GF-D8 (cell line): ENCODE data around the gene PRAC1.
"Not testable (repeated sequence)": the region's sequence is repeated elsewhere in the genome, so short reads cannot be mapped to it uniquely, and the experiment has no call there.

ENCODE experiments used
- DNase-seq: peaks from one replicate; lab custom pipeline; 2025; lab: John Stamatoyannopoulos, UW

PRAC1 gene

GRCh38 chr17:48726916-48727286 lies 4.6 kb upstream of the PRAC1 start:
- no peak for DNase-seq

GRCh38 chr17:48726114-48726915 lies 4.0 kb upstream of the PRAC1 start:
- no peak for DNase-seq

DNA sequence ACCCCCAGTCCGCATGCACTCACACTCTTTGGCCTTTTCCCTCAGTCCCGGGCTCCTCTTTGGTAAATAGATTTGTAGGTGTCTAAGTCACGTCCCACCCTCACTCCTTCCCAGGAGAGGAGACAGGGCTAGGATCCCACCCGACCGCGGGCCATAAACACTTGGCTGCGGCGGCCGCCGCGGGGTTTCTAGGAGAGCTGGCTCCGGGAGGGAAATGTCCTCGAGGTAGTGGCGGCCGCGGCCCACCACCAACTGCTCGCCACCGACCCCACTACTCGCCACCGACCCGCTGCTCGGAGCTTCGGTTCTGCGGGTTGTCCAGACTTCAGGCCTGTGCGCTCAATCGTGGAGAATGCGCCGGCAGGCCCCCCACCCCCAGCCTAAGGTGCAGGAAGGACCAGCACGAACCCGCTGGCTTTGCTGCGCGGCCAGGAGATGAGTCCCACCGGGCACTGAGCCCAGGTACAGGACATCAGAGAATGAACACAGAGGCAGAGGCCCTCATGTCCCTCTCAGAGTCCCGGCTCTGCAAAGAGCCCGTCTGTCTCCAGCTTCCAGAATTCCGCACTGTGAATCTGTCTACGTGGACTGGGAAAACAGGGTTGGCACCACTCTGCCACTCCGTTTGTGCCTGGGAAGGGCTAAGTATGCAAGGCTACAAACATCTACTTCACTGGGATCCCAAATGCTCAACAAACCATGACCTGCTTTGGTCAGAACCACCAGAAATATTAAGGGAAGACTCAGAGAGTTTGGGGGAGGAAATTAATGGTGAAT lies 3.2 kb upstream of the PRAC1 start:
- DNase-seq, result no peak

DNA sequence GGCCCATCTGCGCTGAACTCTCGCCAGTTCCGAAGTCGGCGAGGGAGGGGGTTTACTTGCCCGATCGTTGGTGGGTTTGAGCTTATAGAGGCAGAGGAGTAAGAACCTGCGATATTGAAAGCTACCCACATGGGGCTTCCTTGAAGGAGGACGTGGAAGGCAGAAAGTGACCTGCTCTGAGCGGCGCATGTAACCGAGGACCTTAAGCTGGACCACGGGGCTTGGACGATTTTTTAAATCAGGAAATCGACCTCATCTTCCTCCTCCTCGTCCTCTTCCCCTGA lies 2.6 kb upstream of the PRAC1 start:
- DNase-seq, result no peak

DNA sequence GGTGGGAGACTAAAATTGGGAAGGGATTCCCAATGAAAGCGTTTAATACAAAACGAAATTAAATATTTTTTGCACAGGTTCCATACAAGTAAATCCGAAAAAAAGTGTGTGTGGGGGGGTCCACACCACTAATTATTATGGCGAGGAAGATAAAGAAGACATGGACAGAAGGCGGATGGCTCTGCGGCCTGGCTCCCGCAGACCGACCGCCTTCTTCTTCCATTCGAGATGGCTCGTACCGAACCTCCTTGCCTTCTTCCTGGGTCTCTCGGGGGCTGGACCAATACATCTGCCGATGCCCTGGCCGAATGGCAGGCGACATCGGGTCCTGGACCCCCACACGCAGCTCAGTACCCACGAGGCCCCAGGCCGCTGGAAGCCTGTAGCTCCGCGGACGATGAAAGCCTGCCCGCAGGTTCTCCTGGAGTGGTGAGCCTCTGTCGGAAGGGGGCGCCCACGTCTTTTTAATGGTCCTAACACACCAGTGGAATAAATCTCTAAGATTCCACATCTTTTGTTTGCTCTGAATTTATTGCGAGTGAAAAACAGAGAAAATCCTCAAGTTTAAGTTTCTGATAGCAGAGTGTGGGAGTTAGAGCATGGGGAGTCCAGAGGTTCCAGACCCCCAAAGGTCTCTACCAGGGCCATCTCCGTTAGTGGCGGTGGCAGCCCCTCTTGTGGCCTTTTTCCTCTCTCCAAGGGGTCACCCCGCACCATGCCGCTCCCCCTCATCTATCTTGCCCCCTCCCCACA lies 2.1 kb upstream of the PRAC1 start:
- no peak for DNase-seq

- no peak for DNase-seq
These were observed 1.3 kb upstream of the PRAC1 start for GRCh38 chr17:48723423-48724250.

DNA sequence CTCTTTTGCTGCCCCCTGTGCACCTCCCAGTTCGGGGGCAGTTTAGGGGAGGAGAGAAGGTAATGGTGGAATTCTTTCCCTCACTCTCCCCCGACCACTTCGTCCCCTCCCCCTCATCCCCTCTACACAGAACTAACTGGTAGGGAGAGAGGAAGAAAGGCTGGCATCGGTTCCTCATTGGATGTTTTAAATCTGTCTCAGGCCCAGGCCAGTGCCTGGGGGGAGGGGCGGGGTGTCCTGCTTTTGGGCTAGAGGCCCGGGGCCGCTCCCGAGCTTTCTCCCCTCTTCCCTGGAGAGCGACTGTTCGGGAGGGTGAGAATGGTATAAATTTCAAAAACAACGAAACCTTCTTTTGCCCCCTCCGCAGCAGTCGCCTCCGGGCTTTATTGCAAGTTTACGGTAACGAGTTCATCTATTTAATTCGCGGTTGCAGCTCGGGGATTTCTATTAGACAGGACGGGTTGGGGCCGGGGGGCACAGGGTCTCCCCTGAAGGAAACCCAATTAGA lies 651 bp upstream of the PRAC1 start, which contains the start of gene PRAC2:
TSS of gene PRAC2 (plus strand) at position 271 of the 508 bp plus-strand sequence. CDS start 1,226 bp downstream, outside the sequence.
- no peak for DNase-seq

DNA sequence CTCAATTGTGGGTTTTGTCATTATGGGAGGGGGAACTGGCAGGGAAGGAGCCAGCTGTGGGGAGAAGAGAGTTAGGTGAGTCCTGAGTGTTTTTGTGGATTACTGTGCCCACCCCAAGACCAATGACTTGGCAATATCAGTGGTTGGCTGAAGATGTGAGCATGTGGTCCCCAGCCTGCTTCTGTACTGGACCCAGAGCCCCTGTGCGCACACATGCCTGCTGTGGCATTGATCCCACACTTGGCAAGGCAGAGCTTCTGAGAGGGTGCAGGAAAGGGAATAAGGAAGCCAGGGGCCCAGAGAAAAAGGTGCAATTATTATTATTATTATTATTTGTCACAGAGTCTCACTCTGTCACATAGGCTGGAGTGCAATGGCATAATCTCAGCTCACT lies 1.3 kb downstream of the PRAC1 start:
- no peak for DNase-seq

- no peak for DNase-seq
These were observed 1.9 kb downstream of the PRAC1 start for GRCh38 chr17:48720266-48721008.

DNA sequence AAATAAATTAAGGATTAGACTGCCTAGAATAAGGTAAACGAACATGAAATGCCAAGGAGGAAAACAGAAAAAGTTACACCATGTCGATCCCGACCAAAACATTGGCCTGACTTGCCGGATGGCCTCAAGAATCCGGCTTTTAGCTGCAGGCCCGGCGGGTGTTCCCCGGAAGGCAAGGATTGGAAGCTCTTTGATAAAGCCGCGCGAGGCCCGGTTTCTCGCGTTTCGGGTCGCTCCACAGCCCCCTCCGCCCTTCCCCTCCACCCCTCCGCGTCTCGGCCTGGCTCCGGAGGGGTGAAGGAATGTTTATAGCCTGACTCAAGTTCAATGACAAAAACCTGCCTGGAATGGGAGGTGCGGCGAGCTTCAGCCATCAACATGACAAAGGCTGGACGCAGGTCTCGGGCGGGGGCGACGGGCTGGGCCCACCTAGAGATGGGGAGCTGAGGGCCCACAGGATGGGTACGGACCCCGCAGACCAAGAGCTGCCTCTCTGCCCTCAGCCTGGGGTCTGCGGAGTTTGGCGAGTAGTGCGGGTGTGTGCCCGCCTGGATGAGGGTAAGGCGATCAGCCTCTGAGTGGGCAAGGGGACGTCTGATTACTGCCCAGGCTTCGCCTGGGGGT lies 2.6 kb downstream of the PRAC1 start:
- no peak for DNase-seq

GRCh38 chr17:48718761-48719641 lies 3.3 kb downstream of the PRAC1 start:
- no peak for DNase-seq

DNA sequence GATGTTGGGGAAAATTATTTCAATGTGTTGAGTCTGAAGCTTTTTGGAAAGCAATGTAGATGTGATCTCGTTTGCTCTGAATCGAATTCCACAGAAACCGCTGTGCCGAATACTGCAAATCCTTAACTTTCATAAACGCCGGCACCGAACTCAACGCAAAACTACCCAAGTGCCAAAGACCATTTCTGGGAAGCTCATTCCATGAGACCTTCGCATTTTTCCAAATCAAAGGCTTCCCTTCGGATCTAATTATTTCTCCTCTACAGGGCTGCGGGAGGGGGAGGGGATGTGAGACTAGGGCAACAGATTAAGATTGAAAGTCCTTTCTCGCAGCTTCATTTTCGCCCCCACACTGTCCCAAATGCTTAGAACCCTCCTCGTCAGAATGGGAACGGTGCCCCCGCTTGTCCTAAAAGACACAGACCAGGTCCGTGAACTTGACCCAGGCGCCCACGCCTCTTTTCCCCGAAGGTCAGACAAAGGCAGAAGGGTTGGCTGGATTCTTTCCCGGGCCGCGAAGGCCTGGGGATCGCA lies 4.0 kb downstream of the PRAC1 start:
- DNase-seq, result no peak

GRCh38 chr17:48717367-48718226 lies 4.7 kb downstream of the PRAC1 start:
- no peak for DNase-seq

GRCh38 chr17:48716549-48716948 lies 5.8 kb downstream of the PRAC1 start:
- DNase-seq, result not testable (repeated sequence)

DNA sequence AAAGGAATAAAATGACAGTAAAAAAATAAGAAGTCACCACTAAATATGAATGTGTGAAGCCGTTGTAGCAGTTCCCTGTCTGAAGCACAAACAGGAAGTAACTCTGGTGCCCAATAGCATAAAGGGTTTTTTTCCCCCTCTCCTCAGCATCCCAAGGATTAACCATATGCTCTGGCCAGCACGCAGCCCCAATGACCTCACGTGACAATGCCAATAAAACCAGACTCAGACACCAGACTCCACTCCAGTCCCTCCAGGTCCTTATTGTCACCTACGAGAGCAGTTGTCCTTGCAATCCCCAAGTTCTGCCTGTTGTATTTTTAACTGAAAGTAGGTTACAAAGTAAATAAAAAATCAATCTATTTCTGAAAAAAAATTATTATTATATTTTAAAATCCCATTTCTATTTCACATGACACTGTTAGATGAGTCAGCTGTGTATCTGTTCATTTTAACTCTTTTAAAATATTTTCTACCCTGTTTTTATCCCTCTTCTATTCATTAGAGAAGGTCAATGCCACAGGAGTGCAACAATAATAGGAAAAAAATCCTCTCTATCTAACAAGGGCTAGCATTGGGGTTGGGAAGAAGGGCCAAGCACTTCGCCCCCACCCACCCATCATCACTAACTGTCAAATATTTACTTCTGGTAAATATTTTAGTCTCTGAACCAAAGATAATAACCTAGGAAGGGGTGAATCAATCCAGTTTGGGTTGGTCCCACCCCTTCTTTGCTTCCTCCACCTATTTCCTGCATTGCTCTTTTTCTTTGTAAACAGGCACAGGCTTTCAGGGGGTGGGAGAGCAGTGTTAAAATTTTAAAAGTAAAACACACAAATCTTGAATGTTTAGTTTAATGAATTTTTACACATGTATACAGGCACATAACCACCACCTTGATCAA lies 6.6 kb downstream of the PRAC1 start:
- no peak for DNase-seq

DNA sequence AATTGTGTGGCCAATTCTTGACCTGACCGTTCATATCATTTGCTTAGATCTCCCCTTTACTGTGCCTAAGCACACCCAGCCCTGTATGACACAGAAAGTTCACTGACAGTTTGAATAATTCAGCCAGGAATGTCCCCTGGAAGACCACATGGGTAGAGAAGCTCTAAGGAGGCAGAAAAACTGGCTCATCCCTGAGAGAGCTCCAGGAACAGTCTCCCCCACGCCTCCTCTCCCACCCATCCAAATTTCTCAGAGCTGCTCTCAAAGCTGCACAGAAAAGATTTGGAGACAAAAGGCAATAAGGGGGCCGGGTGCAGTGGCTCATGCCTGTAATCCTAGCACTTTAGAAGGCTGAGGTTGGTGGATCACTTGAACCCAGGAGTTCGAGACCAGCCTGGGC lies 11.2 kb downstream of the PRAC1 start:
- no peak for DNase-seq
